Measurements from ENCODE around the gene TIMMDC1.

DNA sequence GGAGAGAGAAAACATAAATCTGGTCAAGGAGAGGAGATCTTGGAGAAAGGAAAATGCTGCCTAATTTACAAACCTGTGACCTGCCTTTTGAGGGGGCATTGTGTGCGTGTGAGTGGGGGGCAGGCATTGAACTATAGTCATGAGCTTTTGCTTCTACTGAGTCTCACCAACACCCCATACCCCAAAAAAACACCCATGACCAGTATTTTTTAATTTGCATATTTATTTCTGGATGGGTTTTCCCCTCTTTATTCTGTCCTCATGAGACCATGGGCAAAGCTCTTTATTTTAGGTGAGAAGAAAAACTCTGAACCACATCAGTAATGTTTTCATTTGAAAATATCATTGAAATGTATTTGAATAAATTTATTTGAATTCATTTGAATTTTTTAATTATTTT lies 40.4 kb downstream of the TIMMDC1 start:
- TF ChIP-seq EZH2 (IDR thresholded peaks at IDR 0.05; ENCODE audit: insufficient read depth, poor library complexity, severe bottlenecking) (no peak), EZH2phosphoT487 (IDR thresholded peaks at IDR 0.05; ENCODE audit: insufficient read depth, low read depth) (no peak)

Data from GM23248 (cell line).